Stimulated activated CD4-positive, alpha-beta T cell treated with anti-CD3 and anti-CD28 coated beads, Interleukin-12 subunit alpha, Interleukin-12 subunit beta, amount 100 ng/mL, for 24 hours (primary cell): ENCODE results near the gene HFE.
"Not testable (repeated sequence)": the region's sequence is repeated elsewhere in the genome, so short reads cannot be mapped to it uniquely, and the experiment has no call there.

Experiments
- DNase-seq, 2 experiments: peaks; one replicate each; pipeline ENCODE4 v3.0.0-alpha.2; 2020; ENCODE audit warnings: low read depth in 2 of 2

HFE gene

GRCh38 chr6:26058477-26059033 is 28.7 kb upstream of the HFE start:
- DNase-seq: not testable (repeated sequence)

- no peak for DNase-seq
These were observed 27.3 kb upstream of the HFE start for GRCh38 chr6:26059941-26060340.

- no peak for DNase-seq
These were observed 22.5 kb upstream of the HFE start for GRCh38 chr6:26064619-26065257.

- DNase-seq: peak in 1 of 2 experiments; percentile 24
These were observed 21.3 kb upstream of the HFE start for GRCh38 chr6:26065952-26066380.

GRCh38 chr6:26067367-26067766 is 19.9 kb upstream of the HFE start:
- no peak for DNase-seq

DNA sequence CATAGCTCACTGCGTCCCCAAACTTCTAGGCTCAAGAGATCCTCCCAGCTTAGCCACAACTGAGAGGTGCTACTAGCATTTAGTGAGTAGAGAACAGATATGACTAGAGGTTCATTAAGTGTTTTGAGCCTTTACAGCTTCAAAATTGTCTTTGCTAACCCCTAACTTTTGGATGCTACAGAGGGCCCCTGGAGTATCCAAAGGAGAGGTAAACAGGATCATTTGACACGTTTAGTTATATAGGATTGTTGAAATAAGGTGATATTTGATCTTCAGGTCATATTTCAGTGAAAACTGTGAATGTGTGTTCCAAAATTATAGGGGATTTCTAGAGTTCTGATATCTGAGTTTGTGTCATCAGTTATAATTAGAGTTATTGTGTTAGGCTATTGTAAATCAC is 19.2 kb upstream of the HFE start:
- DNase-seq: no peak

GRCh38 chr6:26071135-26071534 is 16.1 kb upstream of the HFE start:
- DNase-seq: no peak

DNA sequence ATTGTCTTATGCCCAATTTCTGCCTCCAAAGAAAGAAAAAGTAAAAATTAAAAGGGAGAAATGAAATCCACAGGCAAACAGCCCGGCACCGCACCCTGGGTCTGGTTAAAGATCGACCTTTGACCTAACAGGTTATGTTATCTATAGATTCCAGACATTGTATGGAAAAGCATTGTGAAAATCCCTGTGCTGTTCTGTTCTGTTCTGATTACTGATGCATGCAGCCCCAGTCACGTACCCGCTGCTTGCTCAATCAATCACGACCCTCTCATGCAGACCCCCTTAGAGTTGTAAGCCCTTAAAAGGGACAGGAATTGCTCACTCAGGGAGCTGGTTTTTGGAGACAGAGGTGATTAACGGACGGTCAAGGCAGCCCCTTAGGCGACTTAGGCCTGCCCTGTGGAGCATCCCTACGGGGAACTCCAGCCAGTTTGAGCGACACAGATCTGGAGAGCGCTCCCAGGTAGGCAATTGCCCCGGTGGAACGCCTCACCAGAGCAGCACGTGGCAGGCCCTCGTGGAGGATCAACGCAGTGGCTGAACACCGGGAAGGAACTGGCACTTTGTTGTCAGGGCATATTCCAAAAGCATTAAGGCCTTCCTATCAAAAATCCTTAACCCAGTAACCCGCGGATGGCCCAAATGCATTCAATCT is 12.0 kb upstream of the HFE start:
- DNase-seq: no peak

DNA sequence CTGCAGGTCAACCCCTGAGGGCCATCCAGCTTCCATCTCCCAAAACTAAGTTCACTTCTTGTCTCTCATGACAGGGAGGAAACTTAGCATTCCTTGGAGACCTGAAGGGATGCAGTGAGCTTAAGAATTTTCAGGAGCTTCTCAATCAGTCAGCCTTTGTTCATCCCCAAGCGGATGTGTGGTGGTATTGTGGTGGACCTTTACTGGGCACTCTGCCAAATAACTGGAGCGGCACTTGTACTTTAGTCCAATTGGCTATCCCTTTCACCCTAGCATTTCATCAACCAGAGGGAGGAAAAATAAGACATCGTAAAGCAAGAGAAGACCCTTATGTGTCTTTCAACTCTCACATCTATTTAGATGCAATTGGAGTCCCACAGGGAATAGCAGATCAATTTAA is 9.2 kb upstream of the HFE start:
- DNase-seq: not testable (repeated sequence)

DNA sequence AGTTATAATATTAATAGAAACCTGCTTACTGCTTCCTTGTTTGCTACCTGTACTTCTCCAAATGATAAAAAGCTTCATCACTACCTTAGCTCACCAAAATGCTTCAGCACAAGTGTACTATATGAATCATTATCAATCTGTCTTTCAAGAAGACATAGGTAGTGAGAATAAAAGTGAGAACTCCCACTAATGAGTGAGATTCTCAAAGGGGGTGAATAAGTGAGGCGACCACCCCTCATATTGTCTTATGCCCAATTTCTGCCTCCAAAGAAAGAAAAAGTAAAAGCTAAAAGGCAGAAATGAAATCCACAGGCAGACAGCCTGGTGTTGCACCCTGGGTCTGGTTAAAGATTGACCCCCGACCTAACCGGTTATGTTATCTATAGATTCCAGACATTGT is 6.1 kb upstream of the HFE start:
- not testable (repeated sequence) for DNase-seq

DNA sequence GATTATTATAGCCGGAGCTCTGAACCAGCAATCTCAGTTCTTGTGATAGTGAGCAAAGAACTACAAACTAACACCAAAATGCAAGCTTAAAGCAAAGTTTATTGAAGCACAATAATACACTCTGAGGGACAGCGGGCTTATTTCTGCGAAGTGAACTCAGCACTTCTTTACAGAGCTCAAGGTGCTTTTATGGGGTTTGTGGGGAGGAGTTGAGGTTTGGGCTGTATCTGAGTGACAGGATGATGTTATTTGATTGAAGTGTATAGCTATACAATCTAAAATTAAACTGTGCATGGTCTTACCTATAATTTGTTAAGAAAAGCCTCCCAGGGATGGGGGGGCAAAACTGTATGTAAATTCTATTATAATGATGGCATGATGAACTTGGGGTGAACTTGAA is 1.0 kb upstream of the HFE start:
- no peak for DNase-seq

GRCh38 chr6:26088344-26088743 is 1.1 kb downstream of the HFE start:
- no peak for DNase-seq

DNA sequence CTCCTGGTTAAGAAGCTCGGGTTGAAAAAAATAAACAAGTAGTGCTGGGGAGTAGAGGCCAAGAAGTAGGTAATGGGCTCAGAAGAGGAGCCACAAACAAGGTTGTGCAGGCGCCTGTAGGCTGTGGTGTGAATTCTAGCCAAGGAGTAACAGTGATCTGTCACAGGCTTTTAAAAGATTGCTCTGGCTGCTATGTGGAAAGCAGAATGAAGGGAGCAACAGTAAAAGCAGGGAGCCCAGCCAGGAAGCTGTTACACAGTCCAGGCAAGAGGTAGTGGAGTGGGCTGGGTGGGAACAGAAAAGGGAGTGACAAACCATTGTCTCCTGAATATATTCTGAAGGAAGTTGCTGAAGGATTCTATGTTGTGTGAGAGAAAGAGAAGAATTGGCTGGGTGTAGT is 2.0 kb downstream of the HFE start:
- DNase-seq: no peak

- no peak for DNase-seq
These were observed 5.2 kb downstream of the HFE start for GRCh38 chr6:26092443-26092842.

GRCh38 chr6:26094036-26094435 is 6.8 kb downstream of the HFE start:
- DNase-seq: no peak

- DNase-seq: peak; percentile 31 to 48
These were observed 10.1 kb downstream of the HFE start for GRCh38 chr6:26097268-26097875.

GRCh38 chr6:26103141-26103769 is 16.0 kb downstream of the HFE start:
- DNase-seq: no peak

GRCh38 chr6:26103770-26104456 is 16.7 kb downstream of the HFE start:
- peak; percentile 72 to 82 for DNase-seq

GRCh38 chr6:26104457-26105108 is 17.4 kb downstream of the HFE start:
- peak in 1 of 2 experiments; percentile 21 for DNase-seq

DNA sequence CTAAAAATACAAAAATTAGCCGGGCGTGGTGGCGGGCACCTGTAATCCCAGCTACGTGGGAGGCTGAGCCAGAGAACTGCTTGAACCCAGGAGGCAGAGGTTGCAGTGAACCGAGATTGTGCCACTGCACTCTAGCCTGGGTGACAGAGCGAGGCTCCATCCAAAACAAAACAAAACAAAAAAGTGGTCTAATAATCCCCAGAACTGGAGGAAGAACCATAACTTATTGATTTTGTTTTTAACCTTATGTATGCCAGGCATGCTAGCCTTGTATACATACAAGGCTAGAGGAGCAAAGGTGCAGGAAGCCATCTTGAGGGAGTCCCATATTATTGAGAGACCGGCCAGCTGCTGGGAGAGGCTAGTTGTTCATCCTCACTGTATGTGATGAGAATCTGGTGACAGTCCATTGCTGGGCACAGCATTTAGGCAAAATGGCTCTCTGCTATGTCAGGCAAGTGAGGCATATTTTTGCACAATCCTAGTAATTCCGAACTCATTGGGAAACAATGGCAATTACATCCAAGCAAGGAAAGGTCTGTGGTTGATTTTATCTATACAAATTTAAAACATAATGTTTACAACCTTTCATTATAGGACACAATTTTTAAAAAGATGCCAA is 18.0 kb downstream of the HFE start:
- no peak for DNase-seq

DNA sequence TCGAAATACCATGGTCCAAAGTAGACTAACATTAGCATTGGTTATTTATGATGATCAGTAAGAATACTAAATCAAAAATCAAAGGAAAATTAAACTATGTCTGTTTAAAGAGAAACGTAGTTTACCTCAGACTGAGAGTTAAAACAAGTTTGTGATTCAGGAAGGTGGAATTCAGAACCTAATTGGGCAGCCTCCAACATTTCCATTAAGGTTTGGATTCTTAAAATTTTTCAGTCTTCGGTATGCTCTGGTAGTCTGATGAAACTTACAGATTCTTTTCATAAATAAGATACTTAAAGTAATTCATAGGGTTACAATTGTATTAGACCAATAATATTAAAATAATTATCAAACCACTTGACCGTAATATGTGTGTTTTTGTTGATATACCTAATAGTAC is 18.6 kb downstream of the HFE start:
- DNase-seq: no peak
